Measurements from ENCODE around the gene MCF2L2. TPM values are rescaled to one million over a fixed set of nuclear protein-coding genes. Genes with fewer than 3 reads are reported as not detected.
A peak's percentile ranks its signal among the peaks of the same experiment; 100 is the strongest.

The MCF2L2 gene
- total and polyA plus RNA-seq, 2 donors (not counting 1 experiment from before 2014, with no cell fraction given): 0.03 to 1.6 TPM

GRCh38 chr3:183160616-183161015 lies 267.8 kb downstream of the MCF2L2 start:
- peaks cover 20% of the 10 kb centered on the region for H4K20me1 ChIP-seq (ENCODE audit: control insufficient read depth, insufficient read depth, low read length, poor library complexity, severe bottlenecking)
- H3K27me3 ChIP-seq (replicated peaks in 1 of 4; ENCODE audit: control extremely low read depth in 1 of 4, control insufficient read depth in 3 of 4, insufficient read depth in 4 of 4, low read length in 3 of 4): peaks cover 4 to 90% (median 70%) of the 10 kb centered on the region in 4 experiments
- Mint-ChIP-seq H3K4me3 (no peak overlapping the region), H3K27ac (no peak overlapping the region), H3K4me1 (peaks cover 26% of the 10 kb centered on the region), H3K27me3 (peaks cover 62% of the 10 kb centered on the region), H3K9me3 (ENCODE audit: insufficient read depth) (peaks cover 4% of the 10 kb centered on the region)
- no peak overlapping the region for H3K9ac ChIP-seq (ENCODE audit: low read length)
- TF ChIP-seq CTCF (IDR thresholded peaks at IDR 0.05) (no peak), EZH2 (IDR thresholded peaks at IDR 0.05; ENCODE audit: borderline replicate concordance, insufficient read depth, low read depth, low read length, poor library complexity, severe bottlenecking) (no peak)
- no peak overlapping the region for H3K27ac ChIP-seq (ENCODE audit: low read length in 2 of 2)
- no peak for DNase-seq
- ATAC-seq (ENCODE audit: low read depth): no peak
- peaks cover 7 to 71% (median 28%) of the 10 kb centered on the region in 3 donors for H3K9me3 ChIP-seq (ENCODE audit: control extremely low read depth in 1 of 3, control insufficient read depth in 2 of 3, insufficient read depth in 1 of 3, low read length in 2 of 3)
- no peaks in the 10 kb centered on the region for H3K36me3 ChIP-seq (replicated peaks in 1 of 2; ENCODE audit: control extremely low read depth in 1 of 2, control insufficient read depth in 1 of 2, extremely low read depth in 1 of 2, insufficient read depth in 2 of 2, low read length in 1 of 2)
- WGBS (ENCODE audit: insufficient coverage): 100% methylated on average over 5 of the region's 5 CpGs
- ChIA-PET POLR2A (no interaction called here), CTCF (interaction anchor here (1.5 to 3.3 kb wide), 3 partner anchors 23 to 221 kb away, joined by 4 to 9 read pairs (median 6); no protein-coding TSS in a partner anchor)
- H3K4me2 ChIP-seq (replicated peaks; ENCODE audit: low read depth, low read length, poor library complexity, severe bottlenecking): no peak overlapping the region
- H3K4me3 ChIP-seq (ENCODE audit: control extremely low read depth in 1 of 5, extremely low read depth in 1 of 5, insufficient read depth in 1 of 5, low read depth in 2 of 5, low read length in 4 of 5): no peak overlapping the region
- peaks cover 31 to 39% of the 10 kb centered on the region in 2 donors for H3K4me1 ChIP-seq (ENCODE audit: control insufficient read depth in 2 of 2, insufficient read depth in 2 of 2, low read length in 2 of 2)
- intact Hi-C loops (cut with micrococcal nuclease): no loop called here
- no peaks in the 10 kb centered on the region for H3K79me2 ChIP-seq (ENCODE audit: control insufficient read depth, insufficient read depth, low read length)
- no peak overlapping the region for H2AFZ ChIP-seq (ENCODE audit: insufficient read depth, low read depth, low read length, poor library complexity, severe bottlenecking)

- no peaks in the 10 kb centered on the region for H3K36me3 ChIP-seq (replicated peaks in 1 of 2; ENCODE audit: control extremely low read depth in 1 of 2, control insufficient read depth in 1 of 2, extremely low read depth in 1 of 2, insufficient read depth in 2 of 2, low read length in 1 of 2)
Observed at GRCh38 chr3:183159333-183159732, 269.1 kb downstream of the MCF2L2 start.

More at GRCh38 chr3:183159333-183159732, 269.1 kb downstream of the MCF2L2 start:
- Histone ChIP-seq H3K27ac (ENCODE audit: low read length in 2 of 2) (no peak overlapping the region), H2AFZ (ENCODE audit: insufficient read depth, low read depth, low read length, poor library complexity, severe bottlenecking) (no peak overlapping the region), H4K20me1 (ENCODE audit: control insufficient read depth, insufficient read depth, low read length, poor library complexity, severe bottlenecking) (peaks cover 20% of the 10 kb centered on the region), H3K4me2 (replicated peaks; ENCODE audit: low read depth, low read length, poor library complexity, severe bottlenecking) (no peak overlapping the region), H3K9ac (ENCODE audit: low read length) (no peak overlapping the region), H3K4me1 (ENCODE audit: control insufficient read depth in 2 of 2, insufficient read depth in 2 of 2, low read length in 2 of 2) (peaks cover 31 to 36% of the 10 kb centered on the region in 2 donors), H3K9me3 (ENCODE audit: control extremely low read depth in 1 of 3, control insufficient read depth in 2 of 3, insufficient read depth in 1 of 3, low read length in 2 of 3) (peaks cover 6 to 60% (median 25%) of the 10 kb centered on the region in 3 donors), H3K4me3 (ENCODE audit: control extremely low read depth in 1 of 5, extremely low read depth in 1 of 5, insufficient read depth in 1 of 5, low read depth in 2 of 5, low read length in 4 of 5) (no peak overlapping the region), H3K27me3 (replicated peaks in 1 of 4; ENCODE audit: control extremely low read depth in 1 of 4, control insufficient read depth in 3 of 4, insufficient read depth in 4 of 4, low read length in 3 of 4) (peaks cover 4 to 88% (median 70%) of the 10 kb centered on the region in 4 experiments), H3K79me2 (ENCODE audit: control insufficient read depth, insufficient read depth, low read length) (no peaks in the 10 kb centered on the region)
- ChIA-PET POLR2A (no interaction called here), CTCF (interaction anchor here (0.9 to 3.3 kb wide), 2 partner anchors 22 to 37 kb away, joined by 3 to 9 read pairs; no protein-coding TSS in a partner anchor)
- WGBS (ENCODE audit: insufficient coverage): 83% methylated on average over 3 of the region's 3 CpGs
- DNase-seq (no peak), ATAC-seq (ENCODE audit: low read depth) (no peak)
- Mint-ChIP-seq H3K4me3 (no peak overlapping the region), H3K27ac (peak overlapping the region; percentile 2), H3K27me3 (peaks cover 64% of the 10 kb centered on the region), H3K4me1 (peaks cover 26% of the 10 kb centered on the region), H3K9me3 (ENCODE audit: insufficient read depth) (peaks cover 4% of the 10 kb centered on the region)
- TF ChIP-seq CTCF (IDR thresholded peaks at IDR 0.05): no peak
- no peak for TF ChIP-seq EZH2 (IDR thresholded peaks at IDR 0.05; ENCODE audit: borderline replicate concordance, insufficient read depth, low read depth, low read length, poor library complexity, severe bottlenecking)
- intact Hi-C loops (cut with micrococcal nuclease): no loop called here

Measured in B cell (primary cell).